ENCODE measurements around the gene IGSF21. TPM values are rescaled to one million over a fixed set of nuclear protein-coding genes. Genes with fewer than 3 reads are reported as not detected.

Gene IGSF21
- total and polyA plus RNA-seq, 2 of the 4 experiments (the other 2 are of a cell fraction), result not detected

DNA sequence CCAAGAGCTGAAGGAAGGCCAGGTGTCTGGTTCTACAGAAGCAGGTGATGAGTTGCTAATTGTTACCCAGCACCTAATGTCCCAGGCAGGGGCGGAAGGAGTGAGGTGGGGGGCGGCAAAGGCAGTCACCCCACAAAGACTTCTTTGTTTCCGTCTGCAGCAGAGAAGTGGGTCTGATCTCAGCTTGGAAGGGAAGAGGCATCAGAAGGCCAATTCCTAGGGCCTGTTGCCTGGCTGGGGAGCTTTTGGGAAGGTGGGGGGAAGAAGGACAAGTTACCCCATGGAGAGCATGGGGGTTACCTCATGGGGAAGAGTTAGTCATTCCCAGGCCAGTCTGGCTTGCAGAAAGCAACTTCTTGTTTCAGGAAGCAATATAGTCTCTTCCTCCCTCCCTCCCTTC is 10.9 kb downstream of the IGSF21 start:
- Histone ChIP-seq H4K20me1 (ENCODE audit: insufficient read depth, low read length) (no peaks in the 10 kb centered on the region), H3K4me2 (ENCODE audit: low read depth, low read length) (no peak overlapping the region), H2AK9ac (replicated peaks; ENCODE audit: low read depth, low read length, poor library complexity) (no peak overlapping the region), H3K4ac (ENCODE audit: low read depth, low read length) (no peak overlapping the region), H3K27me3 (ENCODE audit: control insufficient read depth, insufficient read depth, low read length) (no peaks in the 10 kb centered on the region), H2AFZ (replicated peaks; ENCODE audit: low read length, poor library complexity) (no peak overlapping the region), H2AK5ac (ENCODE audit: low read depth, low read length) (no peak overlapping the region), H4K91ac (ENCODE audit: insufficient read depth, low read depth, low read length) (no peak overlapping the region), H4K5ac (ENCODE audit: low read depth, low read length) (no peak overlapping the region), H3K4me3 (ENCODE audit: insufficient read depth, low read depth, low read length) (no peak overlapping the region), H3K4me1 (ENCODE audit: control insufficient read depth, insufficient read depth, low read length) (no peaks in the 10 kb centered on the region), H2BK15ac (ENCODE audit: low read depth, low read length) (no peak overlapping the region), H3K18ac (ENCODE audit: low read depth, low read length) (no peak overlapping the region), H4K8ac (ENCODE audit: low read depth in 2 of 2, low read length in 2 of 2) (no peak overlapping the region), H3K23ac (ENCODE audit: low read depth, low read length) (no peak overlapping the region), H3K14ac (replicated peaks; ENCODE audit: low read depth, low read length) (no peak overlapping the region), H3K27ac (ENCODE audit: insufficient read depth, low read length) (no peak overlapping the region), H3K9me3 (ENCODE audit: control insufficient read depth, insufficient read depth, low read length) (no peaks in the 10 kb centered on the region), H3K9ac (ENCODE audit: low read depth, low read length) (no peak overlapping the region), H2BK5ac (ENCODE audit: low read depth, low read length, poor library complexity, severe bottlenecking) (no peak overlapping the region), H3K79me1 (ENCODE audit: low read depth in 1 of 2, low read length in 2 of 2) (no peaks in the 10 kb centered on the region), H3K56ac (ENCODE audit: extremely low read depth, insufficient read depth, low read length) (no peak overlapping the region), H3K9me1 (ENCODE audit: insufficient read depth, low read length) (no peaks in the 10 kb centered on the region), H3K36me3 (ENCODE audit: control insufficient read depth, insufficient read depth, low read length) (no peaks in the 10 kb centered on the region), H2BK20ac (ENCODE audit: low read depth, low read length) (no peak overlapping the region), H2BK120ac (ENCODE audit: low read depth, low read length) (no peak overlapping the region)
- intact Hi-C loops (cut with micrococcal nuclease), result no loop called here
- CTCF ChIA-PET, result no interaction called here
- WGBS, 2 experiments (ENCODE audit: extremely low coverage in 2 of 2, insufficient read length in 1 of 2), result no CpG with 5 or more reads among the region's 3 CpGs
- DNase-seq (no peak), ATAC-seq (ENCODE audit: low read depth) (no peak)
- in situ Hi-C loops (cut with MboI; ENCODE audit: low sequenced_read_pairs), result no loop called here
- BruUV-seq (replicated peaks), result no TSS peak
- dilution Hi-C loops (cut with HindIII; ENCODE audit: low sequenced_read_pairs, unreplicated experiment), result no loop called here
- TF ChIP-seq MAFK (IDR thresholded peaks at IDR 0.05; ENCODE audit: low read depth, low read length), result no peak
- no peak for TF ChIP-seq RCOR1 (IDR thresholded peaks at IDR 0.05; ENCODE audit: insufficient replicate concordance, low read length)
- TF ChIP-seq BHLHE40 (IDR thresholded peaks at IDR 0.05; ENCODE audit: low read depth, low read length), result no peak
- no peak for TF ChIP-seq SMC3 (IDR thresholded peaks at IDR 0.05; ENCODE audit: low read depth, low read length)
- no peak for TF ChIP-seq MAZ (IDR thresholded peaks at IDR 0.05; ENCODE audit: borderline replicate concordance, low read depth, low read length)
- TF ChIP-seq MXI1 (IDR thresholded peaks at IDR 0.05; ENCODE audit: borderline replicate concordance, low read depth, low read length), result no peak
- TF ChIP-seq CEBPB (IDR thresholded peaks at IDR 0.05; ENCODE audit: low read depth, low read length), result no peak
- TF ChIP-seq, protein P1, sequence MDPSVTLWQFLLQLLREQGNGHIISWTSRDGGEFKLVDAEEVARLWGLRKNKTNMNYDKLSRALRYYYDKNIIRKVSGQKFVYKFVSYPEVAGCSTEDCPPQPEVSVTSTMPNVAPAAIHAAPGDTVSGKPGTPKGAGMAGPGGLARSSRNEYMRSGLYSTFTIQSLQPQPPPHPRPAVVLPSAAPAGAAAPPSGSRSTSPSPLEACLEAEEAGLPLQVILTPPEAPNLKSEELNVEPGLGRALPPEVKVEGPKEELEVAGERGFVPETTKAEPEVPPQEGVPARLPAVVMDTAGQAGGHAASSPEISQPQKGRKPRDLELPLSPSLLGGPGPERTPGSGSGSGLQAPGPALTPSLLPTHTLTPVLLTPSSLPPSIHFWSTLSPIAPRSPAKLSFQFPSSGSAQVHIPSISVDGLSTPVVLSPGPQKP (IDR thresholded peaks at IDR 0.05; ENCODE audit: borderline replicate concordance, low read depth, low read length), result no peak
- TF ChIP-seq POLR2A (IDR thresholded peaks at IDR 0.05; ENCODE audit: low read depth, low read length), result no peak
- TF ChIP-seq NFE2L2 (IDR thresholded peaks at IDR 0.05; ENCODE audit: low read depth, low read length), result no peak
- POLR2A ChIA-PET (ENCODE audit: unreplicated experiment), result no interaction called here

Measured in IMR-90 (cell line).